Measurements from ENCODE around the gene STAM.

GRCh38 chr10:17756557-17757217, 112.7 kb downstream of the STAM start:
- TF ChIP-seq POLR2AphosphoS5 (IDR thresholded peaks at IDR 0.05; ENCODE audit: low read depth, low read length) (no peak), POLR2A (IDR thresholded peaks at IDR 0.05; ENCODE audit: low read depth, low read length) (no peak)
